HG03064 (cell line): ENCODE measurements around the gene FBXW7.

Experiments
- ATAC-seq: cut with Tn5 transposase; IDR thresholded peaks from one replicate; pipeline ENCODE4 v1.9.1; 2021; ENCODE audit warnings: low read depth; ENCODE audit not compliant: unreplicated experiment

Gene FBXW7

DNA sequence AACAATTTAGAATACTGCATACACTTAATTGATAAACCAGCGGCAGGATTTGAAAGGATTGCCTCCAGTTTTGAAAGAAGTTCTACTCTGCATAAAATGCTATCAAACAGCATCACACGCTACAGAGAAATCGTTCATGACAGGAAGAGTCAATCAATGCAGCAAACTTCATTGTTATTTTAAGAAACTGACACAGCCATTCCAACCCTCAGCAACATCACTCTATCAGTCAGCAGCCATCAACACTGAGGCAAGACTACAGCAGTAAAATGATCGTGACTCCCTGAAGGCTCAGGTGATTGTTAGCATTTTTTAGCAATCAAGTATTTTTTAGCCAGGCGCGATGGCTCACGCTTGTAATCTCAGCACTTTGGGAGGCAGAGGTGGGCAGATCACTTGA lies 98.3 kb downstream of the FBXW7 start:
- ATAC-seq, result no peak

DNA sequence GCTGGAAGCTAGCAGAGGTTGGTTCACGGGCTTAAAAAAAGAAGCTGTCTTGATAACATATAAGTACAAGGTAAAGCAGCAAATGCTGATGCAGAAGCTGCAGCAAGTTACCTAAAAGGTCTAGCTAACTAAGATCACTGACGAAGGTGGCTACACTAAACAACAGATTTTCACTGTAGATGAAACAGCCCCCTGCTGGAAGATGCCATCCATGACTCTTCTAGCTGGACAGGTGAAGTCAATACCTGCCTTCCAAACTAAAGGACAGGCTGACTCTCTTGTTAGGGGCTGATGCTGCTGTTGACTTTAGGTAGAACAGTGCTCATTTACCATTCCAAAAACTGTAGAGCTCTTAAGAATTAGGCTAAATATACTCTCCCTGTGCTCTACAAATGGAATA lies 99.5 kb downstream of the FBXW7 start:
- no peak for ATAC-seq

DNA sequence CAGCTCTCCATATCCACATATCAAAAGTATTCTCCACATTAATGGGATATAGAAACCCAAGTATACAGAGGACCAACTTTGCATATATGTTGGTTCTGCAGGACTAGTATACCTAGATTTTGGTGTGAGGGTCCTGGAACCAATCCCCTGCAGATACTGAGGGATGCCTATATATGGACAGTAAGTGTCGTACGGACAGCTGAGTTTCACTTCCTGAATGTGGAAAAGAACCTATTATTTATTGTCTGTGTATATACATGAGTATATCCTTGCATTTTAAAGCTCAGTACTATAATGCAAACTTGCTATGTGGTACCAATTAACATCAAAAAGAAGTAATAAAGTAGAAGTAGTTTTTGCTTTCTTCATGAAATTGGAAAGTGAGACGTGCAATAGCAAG lies 101.9 kb downstream of the FBXW7 start:
- ATAC-seq, result no peak

DNA sequence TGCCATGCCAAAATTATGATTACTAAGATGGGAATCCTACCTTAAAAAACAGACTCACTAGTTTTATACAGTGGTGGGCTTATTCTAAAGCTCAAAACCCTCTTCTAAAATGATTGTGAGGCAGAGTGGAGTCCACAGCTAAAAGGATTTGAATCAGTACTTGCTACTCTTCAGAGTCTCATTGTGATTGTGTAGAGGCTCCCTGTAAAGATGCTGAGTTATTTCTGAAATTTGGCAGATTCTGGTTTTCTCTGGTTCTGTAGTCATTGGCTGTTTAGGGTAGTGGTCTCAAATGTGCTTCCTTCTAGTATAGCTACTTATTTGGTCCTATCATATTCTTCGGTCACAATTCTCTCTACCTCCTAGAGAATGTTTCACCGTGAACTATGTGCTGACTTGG lies 104.1 kb downstream of the FBXW7 start:
- ATAC-seq, result no peak

DNA sequence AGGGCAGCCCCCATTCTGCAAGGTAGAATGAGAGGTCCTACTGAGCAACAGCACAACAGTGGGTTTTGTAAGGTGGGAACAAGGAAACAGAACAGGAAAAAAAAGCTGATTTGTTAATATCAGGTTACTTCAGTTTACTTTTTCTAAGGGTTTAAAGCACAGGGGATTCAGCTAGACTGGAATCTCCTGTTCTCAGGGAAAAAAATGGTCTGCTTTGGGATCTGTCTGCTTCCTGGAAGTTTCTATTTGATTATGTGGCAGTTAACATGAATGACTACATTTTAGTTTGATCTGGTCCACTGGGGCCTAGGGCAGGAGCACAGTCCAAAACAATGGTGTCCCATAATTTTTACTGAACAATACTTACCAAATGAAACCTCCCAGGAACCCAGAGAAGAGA lies 104.6 kb downstream of the FBXW7 start:
- no peak for ATAC-seq

DNA sequence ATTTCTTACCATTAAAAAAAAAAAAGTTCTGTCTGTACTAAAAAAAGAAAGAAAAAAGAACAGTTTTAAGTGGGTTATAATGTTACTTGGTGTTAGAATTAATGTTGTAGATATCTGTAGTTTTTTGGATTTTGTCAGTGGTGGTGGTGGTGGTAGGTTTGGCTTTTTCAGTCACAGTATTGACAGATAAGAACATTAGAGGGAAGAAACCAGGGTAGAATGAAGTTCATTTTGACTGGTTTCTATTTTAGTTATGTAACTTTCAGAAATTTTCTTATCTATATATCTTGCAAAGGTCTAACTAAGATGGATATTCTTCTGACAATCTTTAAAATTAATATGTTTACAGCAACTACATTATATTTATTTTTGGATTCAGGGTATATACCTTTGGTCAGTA lies 105.4 kb downstream of the FBXW7 start:
- ATAC-seq, result no peak

DNA sequence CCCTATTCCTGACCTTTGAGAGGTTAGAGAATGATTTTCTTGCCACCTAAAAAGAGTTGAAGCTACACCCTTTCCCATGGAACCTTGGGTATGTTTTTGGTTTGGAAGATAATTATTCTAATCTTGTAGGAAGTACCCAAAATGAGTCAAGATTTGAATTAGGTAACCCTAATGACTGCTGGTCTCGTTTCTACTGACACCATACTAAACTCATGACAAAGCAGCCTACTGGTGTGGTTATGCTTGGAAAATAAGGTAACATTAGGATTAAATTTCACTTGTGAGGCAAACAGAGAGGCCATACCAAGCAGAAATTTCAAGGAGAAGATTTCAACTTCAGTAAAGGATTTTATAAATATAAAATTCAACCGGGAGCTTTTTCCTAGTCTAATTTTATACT lies 107.9 kb downstream of the FBXW7 start:
- no peak for ATAC-seq

DNA sequence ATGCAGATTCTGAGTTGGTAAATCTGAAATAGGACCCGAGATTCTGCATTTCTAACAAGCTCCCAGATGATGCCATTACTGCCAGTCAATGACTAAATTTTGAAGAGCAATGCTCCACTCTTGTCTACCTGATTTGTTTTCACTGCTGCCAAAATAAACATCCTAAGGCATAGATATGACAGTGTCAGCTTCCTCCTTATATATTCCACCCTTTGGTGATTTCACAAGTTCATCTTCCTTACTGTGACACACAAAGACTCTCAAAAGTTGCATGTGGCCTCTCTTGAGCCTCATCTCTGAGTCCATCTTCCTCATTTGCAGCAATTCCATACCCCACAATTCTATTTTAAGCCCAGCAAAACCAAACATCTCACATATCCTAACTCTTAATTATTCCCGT lies 110.9 kb downstream of the FBXW7 start:
- no peak for ATAC-seq

DNA sequence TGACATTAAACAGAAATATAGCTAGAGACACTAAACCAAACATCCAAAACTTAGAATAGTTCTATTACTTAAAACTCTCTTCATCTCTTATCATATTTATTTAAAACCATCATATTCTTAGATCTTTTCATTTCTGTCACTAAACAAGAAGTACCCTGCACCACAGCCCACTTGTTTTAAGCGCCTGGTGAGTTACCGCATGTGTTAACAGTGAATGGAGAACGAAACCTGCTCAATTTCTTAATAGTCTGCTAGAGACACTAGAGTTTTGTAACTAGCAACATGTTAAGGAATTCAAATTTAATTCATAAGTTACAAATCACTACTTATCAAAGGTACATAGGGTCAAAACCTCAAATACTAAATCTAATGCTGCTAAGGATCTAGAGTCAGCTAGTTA lies 111.5 kb downstream of the FBXW7 start:
- no peak for ATAC-seq

DNA sequence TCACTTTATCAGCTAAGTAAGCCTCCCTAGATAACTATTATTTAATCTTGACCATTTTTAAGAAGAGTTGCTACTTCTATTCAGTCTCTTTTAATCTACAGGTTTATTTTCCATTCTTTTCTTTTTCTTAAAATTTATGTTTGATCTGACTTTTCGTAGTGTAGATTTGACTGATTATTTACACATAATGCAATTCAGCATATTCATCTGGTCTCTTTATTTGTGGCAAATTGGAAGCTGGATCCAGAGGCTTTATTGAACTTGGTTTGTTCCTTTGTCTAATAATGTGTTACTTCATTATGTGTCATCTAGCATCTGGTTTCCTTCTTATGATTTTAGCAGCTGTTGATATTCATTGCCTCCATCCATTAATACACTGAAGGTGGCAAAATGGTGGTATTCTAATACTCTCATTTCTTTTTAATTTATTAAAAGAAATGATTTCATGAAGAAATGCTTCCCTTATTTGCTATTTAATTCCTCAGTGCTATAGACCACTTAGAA lies 113.0 kb downstream of the FBXW7 start:
- ATAC-seq, result no peak

DNA sequence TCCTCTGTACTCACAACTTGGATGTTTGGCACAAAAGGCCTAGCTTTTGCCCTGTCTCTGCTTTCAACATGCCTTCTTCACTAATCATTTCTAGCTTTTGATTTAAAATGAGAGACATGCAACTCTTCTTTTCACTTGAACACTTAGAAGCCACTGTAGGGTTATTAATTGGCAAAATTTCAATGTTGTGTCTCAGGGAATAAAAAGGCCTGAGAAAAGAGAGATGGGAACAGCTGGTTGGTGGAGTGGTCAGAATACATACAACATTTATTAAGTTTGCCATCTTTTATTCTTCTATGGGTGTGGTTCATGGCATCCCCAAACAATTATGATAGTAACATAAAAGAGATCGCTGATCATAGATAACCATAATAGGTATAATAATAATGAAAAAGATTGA lies 114.3 kb downstream of the FBXW7 start:
- no peak for ATAC-seq

DNA sequence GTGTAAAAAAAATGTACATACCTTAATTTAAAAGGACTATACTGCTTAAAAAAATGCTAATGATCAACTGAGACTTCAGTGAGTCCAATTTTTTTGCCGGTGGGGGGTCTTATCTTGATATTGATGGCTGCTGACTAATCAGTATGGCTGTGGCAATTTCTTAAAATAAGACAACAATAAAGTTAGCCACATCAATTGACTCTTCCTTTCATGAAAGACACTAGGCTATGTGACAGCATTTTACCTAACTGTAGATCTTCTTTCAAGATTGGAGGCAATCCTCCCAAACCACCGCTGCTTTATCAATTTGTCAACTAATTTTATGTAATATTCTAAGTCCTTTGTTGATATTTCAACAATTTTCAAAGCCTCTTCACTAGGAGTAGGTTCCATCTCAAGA lies 116.1 kb downstream of the FBXW7 start:
- no peak for ATAC-seq

DNA sequence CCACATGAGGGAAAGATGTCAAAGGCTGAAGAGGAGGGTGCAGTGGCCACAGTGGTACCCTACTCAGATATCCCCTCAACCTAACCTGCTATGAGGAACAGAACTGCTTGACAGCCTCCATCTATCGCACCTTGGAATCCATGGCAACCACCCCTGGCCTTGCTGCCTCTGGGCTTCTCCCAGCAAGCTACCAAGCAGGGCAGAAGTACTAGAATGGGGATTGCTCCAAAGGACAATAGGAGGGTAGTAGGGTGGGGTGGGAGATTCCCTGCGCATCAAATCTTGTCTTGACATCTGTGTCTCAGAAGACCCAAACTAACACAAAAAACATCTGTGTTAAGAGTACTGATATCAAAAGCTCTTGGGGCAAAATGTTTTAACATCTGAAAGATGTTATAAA lies 118.2 kb downstream of the FBXW7 start:
- ATAC-seq, result no peak

DNA sequence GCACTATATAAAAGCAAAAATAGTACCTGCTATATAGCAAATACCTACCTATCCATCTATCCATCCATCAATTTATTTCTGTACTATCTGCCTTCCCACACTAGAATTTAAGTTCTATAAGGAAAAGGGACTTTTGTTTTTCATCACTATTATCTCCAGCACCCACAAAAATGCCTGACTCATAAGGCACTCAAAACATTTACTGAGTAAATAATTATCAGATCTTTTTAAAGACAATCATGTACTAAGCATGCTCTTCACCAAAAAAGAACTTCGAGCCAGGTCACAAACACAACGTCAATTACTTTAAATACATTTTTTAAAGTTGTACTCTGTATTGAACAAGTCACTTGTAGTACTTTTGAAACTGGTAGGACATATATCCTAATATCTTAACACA lies 119.9 kb downstream of the FBXW7 start:
- no peak for ATAC-seq

DNA sequence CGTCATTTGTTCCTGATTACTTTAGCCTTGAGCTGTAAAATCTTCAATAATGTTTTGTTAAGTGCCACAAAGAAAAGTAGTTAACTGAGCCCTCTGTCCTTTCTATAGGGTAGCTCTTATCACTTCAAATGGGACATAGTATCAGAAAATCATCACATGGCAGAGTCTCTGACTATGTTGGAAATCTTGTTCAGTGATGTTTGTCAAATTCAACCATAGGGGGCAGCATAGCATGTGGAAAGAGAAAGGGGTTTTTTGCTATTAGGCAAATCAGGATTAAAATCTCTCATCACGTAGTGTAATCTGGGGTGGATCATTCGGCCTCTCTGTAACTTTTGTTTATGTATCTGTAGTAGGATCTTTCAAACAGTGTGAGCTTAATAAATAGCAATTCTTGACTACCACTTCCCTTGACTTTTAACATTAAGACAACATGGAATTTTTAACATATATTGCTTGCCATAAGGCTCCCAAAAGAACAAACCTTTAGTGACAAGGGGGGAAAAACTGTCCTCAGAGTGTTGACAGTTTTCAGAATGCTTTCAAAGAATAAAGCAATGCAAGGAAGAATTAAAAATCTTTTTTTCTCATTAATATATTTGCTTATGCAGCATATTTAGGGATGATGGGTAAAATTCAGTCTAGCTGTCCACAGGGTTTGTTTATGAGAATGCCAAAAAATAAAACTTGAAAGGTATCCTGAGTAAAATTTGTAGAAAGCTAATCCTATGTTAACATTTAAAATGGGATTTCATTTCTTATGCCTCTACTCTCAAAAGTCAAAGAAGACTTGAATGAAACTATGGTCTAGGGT lies 127.2 kb downstream of the FBXW7 start:
- ATAC-seq, result no peak

DNA sequence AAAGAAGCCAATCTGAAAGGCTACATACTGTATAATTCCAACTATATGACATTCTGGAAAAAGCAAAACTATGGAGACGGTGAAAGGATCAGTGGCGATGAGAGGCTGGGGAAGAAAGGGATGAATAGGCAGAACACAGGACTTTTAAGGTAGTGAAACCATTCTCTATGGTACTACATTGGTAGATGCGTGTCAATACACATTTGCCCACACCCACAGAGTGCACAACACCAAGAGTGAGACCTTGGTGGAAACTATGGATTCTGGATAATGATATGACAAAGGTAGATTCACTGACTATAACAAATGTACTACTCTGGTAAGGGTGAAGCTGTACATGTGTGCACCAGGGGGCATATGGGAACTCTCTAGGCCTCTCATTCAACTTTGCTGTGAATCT lies 134.5 kb downstream of the FBXW7 start:
- ATAC-seq, result no peak

DNA sequence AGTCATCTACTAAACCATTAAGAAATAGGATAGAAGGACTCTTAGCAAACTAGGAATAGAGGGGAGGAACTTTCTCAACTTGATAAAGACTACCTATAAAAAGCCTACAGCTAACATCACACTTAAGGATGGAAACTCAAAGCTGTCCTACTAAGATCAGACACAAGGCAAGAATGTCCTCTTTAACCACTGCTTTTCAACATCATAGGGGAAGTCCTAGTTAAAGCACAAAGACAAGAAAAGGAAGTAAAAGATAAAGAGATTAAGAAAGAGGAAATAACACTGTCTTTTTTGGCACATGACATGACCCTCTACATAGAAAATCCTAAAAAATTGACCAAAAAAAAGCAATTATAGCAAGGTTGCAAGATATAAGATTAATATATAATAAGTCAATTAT lies 136.6 kb downstream of the FBXW7 start:
- ATAC-seq, result no peak

DNA sequence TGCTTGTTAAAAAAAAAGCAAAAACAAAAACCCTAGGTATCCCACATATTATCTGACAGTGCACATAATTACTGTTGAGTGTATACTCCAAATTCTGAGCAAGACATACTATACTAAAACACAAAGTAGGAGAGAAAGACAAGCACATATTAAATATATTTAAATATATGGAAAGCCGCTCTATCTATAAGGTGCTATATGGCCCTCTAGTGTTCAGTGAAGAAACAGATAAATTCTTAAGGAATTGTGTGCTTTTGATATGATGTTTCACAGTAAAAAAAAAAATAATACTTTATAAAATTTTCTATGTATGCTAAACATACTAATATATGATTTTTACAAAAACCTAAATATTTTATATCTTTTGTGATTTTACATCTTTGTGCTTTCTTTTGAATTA lies 137.8 kb downstream of the FBXW7 start:
- no peak for ATAC-seq

DNA sequence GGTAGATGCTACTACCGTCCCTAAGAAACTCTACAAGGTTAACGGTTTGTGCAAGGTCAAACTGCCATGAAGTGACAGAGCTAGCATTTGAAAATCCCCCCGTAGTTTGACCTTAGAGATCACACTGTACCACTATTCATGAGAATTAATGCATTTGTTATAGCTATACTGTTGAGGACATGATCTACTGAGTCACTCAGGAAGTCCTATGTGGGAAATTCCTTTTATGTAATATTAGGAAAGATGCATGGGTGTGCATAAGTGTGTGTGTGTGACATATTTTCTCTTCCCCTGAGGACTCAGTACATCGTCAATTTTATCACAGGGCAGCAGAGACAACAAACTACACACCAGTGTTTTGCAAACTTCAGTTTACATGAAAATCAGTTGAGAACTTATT lies 141.1 kb downstream of the FBXW7 start:
- ATAC-seq, result no peak

DNA sequence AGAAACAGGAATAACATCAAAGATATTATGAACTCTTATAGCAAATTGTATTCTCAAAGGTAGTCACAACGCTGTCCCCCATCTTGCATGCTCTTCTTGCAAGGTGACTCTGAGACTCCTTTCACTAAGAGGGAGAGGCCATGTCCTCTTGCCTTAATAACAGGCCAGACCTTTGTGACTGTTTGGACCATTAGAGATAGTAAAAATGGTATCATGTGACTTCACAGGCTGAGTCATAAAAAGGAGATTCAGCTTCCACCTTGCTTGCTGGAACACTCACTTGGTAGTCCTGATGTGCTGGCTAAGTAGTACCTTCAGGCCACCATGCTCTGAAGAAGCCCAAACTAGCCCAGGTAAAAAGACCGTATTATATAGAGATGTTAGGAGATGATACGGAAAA lies 143.8 kb downstream of the FBXW7 start:
- no peak for ATAC-seq

DNA sequence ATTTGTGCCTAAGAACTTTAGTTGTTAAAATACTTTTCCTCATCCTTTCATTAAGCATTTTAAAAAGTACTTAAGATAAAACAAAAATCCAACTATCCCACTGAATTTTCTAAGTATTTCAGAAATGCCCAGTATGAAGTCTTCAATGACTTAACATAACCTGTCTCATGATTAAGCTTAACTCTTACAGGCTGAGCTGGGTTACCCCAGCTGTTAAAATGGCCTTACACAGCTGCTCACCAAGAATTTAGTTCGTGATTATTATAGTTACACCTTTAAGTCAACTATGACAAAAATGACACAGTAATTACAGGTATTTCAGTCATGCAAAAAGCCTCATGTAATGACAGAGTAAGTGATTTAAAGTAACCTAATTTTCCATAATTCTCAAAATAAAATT lies 145.7 kb downstream of the FBXW7 start:
- ATAC-seq, result no peak

DNA sequence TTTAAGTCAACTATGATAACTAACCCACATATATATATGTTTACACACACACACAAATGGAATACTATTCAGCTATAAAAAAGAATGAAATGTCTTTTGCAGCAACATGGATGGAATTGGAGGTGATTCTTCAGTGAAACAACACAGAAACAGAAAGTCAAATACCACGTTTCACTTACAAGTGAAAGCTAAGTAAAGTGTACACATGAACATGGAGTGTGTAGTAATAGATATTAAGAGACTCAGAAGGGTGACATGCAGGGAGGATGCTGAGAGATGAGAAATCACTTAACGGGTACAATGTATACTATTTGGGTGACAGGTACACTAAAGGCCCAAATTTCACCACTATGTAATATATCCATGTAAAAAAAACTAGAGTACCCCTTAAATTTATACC lies 146.5 kb downstream of the FBXW7 start:
- ATAC-seq, result no peak

DNA sequence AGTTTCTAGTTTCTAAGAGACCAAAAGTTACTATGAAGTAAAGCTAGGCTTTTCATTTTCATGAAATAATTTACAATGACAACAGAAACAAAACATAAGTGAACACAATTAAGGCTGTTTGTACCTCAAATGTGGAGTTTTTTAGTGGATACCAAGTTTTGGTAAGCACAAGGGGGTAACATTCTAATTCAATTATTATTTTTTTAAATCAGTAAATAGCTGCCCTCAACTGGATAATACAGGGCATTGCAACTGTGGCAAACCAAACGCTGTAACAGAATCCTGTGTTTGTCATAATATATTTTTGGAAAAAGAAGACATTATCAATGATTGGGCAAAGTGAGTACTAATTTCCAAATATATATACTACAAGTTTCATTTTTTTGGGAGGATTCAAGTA lies 150.3 kb downstream of the FBXW7 start:
- ATAC-seq, result no peak
